Type B pancreatic cell (in vitro differentiated cells): ENCODE measurements around the gene DNAH12. TPM values are rescaled to one million over a fixed set of nuclear protein-coding genes. Genes with fewer than 3 reads are reported as not detected.
A peak's percentile ranks its signal among the peaks of the same experiment; 100 is the strongest.
"Not testable (repeated sequence)": the region's sequence is repeated elsewhere in the genome, so short reads cannot be mapped to it uniquely, and the experiment has no call there.

ENCODE experiments used
- DNase-seq: peaks from one replicate; pipeline ENCODE4 v3.0.0; 2021; ENCODE audit warnings: mixed read lengths; ENCODE audit not compliant: unreplicated experiment; ENCODE audit errors: extremely low spot score
- H3K27ac Mint-ChIP-seq: 2 replicates; pipeline ENCODE4 v1.8.0; 2021; ENCODE audit warnings: mild to moderate bottlenecking, mixed read lengths
- H3K27me3 Mint-ChIP-seq: 2 replicates; pipeline ENCODE4 v1.8.0; 2021; ENCODE audit warnings: mixed read lengths
- H3K36me3 Mint-ChIP-seq: 2 replicates; pipeline ENCODE4 v1.8.0; 2021; ENCODE audit warnings: mixed read lengths
- H3K4me1 Mint-ChIP-seq: one replicate; pipeline ENCODE4 v1.8.0; 2021; ENCODE audit warnings: mixed read lengths; ENCODE audit not compliant: unreplicated experiment
- H3K4me3 Mint-ChIP-seq: 2 replicates; pipeline ENCODE4 v1.8.0; 2021; ENCODE audit warnings: mild to moderate bottlenecking, mixed read lengths
- H3K9me3 Mint-ChIP-seq: 2 replicates; pipeline ENCODE4 v1.8.0; 2021; ENCODE audit warnings: mixed read lengths
- CTCF ChIP-seq: fragments of 200-600 bp; sonication (generic); conservative IDR thresholded peaks from 2 replicates; pipeline ENCODE4 v1.5.0; 2021; ENCODE audit warnings: antibody characterized with exemption, mild to moderate bottlenecking
- total RNA-seq: library from RNA; stranded (reverse); gene quantifications from 2 replicates; pipeline ENCODE4 v1.2.1, GENCODE V29; 2021; ENCODE audit warnings: low replicate concordance

The DNAH12 gene
- total RNA-seq, 1 donor from 2014 or later: 0.87 TPM

GRCh38 chr3:57354768-57355167, 189.4 kb downstream of the DNAH12 start:
- H3K27me3 Mint-ChIP-seq: peaks cover 3% of the 10 kb centered on the region
- no peak for DNase-seq
- no peak overlapping the region for H3K27ac Mint-ChIP-seq
- H3K4me1 Mint-ChIP-seq: no peaks in the 10 kb centered on the region
- TF ChIP-seq CTCF: no peak
- no peaks in the 10 kb centered on the region for H3K9me3 Mint-ChIP-seq
- H3K4me3 Mint-ChIP-seq: no peak overlapping the region
- H3K36me3 Mint-ChIP-seq: no peaks in the 10 kb centered on the region

- H3K36me3 Mint-ChIP-seq: no peaks in the 10 kb centered on the region
- peaks cover 7% of the 10 kb centered on the region for H3K9me3 Mint-ChIP-seq
- no peak for DNase-seq
- no peak for TF ChIP-seq CTCF
- no peak overlapping the region for H3K4me3 Mint-ChIP-seq
- H3K4me1 Mint-ChIP-seq: no peaks in the 10 kb centered on the region
- H3K27me3 Mint-ChIP-seq: peaks cover 7% of the 10 kb centered on the region
- no peak overlapping the region for H3K27ac Mint-ChIP-seq
These were observed 193.9 kb downstream of the DNAH12 start for GRCh38 chr3:57350271-57350670.

GRCh38 chr3:57339071-57339642, 205.0 kb downstream of the DNAH12 start:
- not testable (repeated sequence) for H3K9me3 Mint-ChIP-seq, H3K27me3 Mint-ChIP-seq

GRCh38 chr3:57338272-57339070, 205.7 kb downstream of the DNAH12 start:
- H3K36me3 Mint-ChIP-seq, H3K4me1 Mint-ChIP-seq, H3K27me3 Mint-ChIP-seq, H3K9me3 Mint-ChIP-seq, DNase-seq, H3K4me3 Mint-ChIP-seq, H3K27ac Mint-ChIP-seq: not testable (repeated sequence)

More at GRCh38 chr3:57339071-57339642, 205.0 kb downstream of the DNAH12 start:
- DNase-seq, H3K36me3 Mint-ChIP-seq, H3K4me3 Mint-ChIP-seq, H3K4me1 Mint-ChIP-seq, H3K27ac Mint-ChIP-seq: not testable (repeated sequence)

GRCh38 chr3:57335283-57335938, 208.7 kb downstream of the DNAH12 start:
- no peaks in the 10 kb centered on the region for H3K36me3 Mint-ChIP-seq
- no peak for TF ChIP-seq CTCF
- H3K27ac Mint-ChIP-seq: no peak overlapping the region
- H3K4me1 Mint-ChIP-seq: no peaks in the 10 kb centered on the region
- peaks cover 10% of the 10 kb centered on the region for H3K9me3 Mint-ChIP-seq
- no peak for DNase-seq
- no peak overlapping the region for H3K4me3 Mint-ChIP-seq
- H3K27me3 Mint-ChIP-seq: no peaks in the 10 kb centered on the region

- no peaks in the 10 kb centered on the region for H3K36me3 Mint-ChIP-seq
- H3K9me3 Mint-ChIP-seq: peaks cover 5% of the 10 kb centered on the region
- no peak overlapping the region for H3K27ac Mint-ChIP-seq
- peak; percentile 29 for TF ChIP-seq CTCF
- H3K4me1 Mint-ChIP-seq: no peaks in the 10 kb centered on the region
- DNase-seq: no peak
- no peak overlapping the region for H3K4me3 Mint-ChIP-seq
- no peaks in the 10 kb centered on the region for H3K27me3 Mint-ChIP-seq
These were observed 213.0 kb downstream of the DNAH12 start for GRCh38 chr3:57331078-57331610.

- not testable (repeated sequence) for DNase-seq, H3K4me3 Mint-ChIP-seq, H3K27ac Mint-ChIP-seq, H3K9me3 Mint-ChIP-seq, H3K36me3 Mint-ChIP-seq, H3K4me1 Mint-ChIP-seq, H3K27me3 Mint-ChIP-seq
These were observed 217.6 kb downstream of the DNAH12 start for GRCh38 chr3:57326498-57326897.
